HG02798 (cell line): ENCODE measurements around the gene MMP3.
A peak's percentile ranks its signal among the peaks of the same experiment; 100 is the strongest.
"Not testable (repeated sequence)": the region's sequence is repeated elsewhere in the genome, so short reads cannot be mapped to it uniquely, and the experiment has no call there.

ENCODE experiments used
- ATAC-seq: cut with Tn5 transposase; IDR thresholded peaks from one replicate; pipeline ENCODE4 v1.9.1; 2021; ENCODE audit warnings: mild to moderate bottlenecking; ENCODE audit not compliant: unreplicated experiment, poor library complexity

Gene MMP3

GRCh38 chr11:102843489-102843888 lies at the start of gene MMP3:
Gene MMP3 (minus strand): TSS chr11:102843609. CDS start chr11:102843546, 63 bp downstream.
- no peak for ATAC-seq

GRCh38 chr11:102891736-102892135 lies 48.3 kb upstream of the MMP3 start:
- ATAC-seq: no peak

GRCh38 chr11:102886999-102887398 lies 43.6 kb upstream of the MMP3 start:
- ATAC-seq: no peak

- no peak for ATAC-seq
Observed at GRCh38 chr11:102883141-102883540, 39.7 kb upstream of the MMP3 start.

GRCh38 chr11:102882389-102883024 lies 39.1 kb upstream of the MMP3 start:
- peak; percentile 86 for ATAC-seq

- ATAC-seq: no peak
Observed at GRCh38 chr11:102879801-102880200, 36.4 kb upstream of the MMP3 start.

GRCh38 chr11:102878595-102878994 lies 35.2 kb upstream of the MMP3 start:
- ATAC-seq: no peak

- ATAC-seq: no peak
Observed at GRCh38 chr11:102874852-102875251, 31.4 kb upstream of the MMP3 start, which contains the start of gene MMP12. Gene MMP12 (minus strand): TSS chr11:102874982. CDS start chr11:102874937, 45 bp downstream.

- not testable (repeated sequence) for ATAC-seq
Observed at GRCh38 chr11:102869354-102869964, 26.1 kb upstream of the MMP3 start.

- no peak for ATAC-seq
Observed at GRCh38 chr11:102868339-102868738, 24.9 kb upstream of the MMP3 start.

- no peak for ATAC-seq
Observed at GRCh38 chr11:102864724-102865123, 21.3 kb upstream of the MMP3 start.

GRCh38 chr11:102853956-102854355 lies 10.5 kb upstream of the MMP3 start:
- no peak for ATAC-seq

GRCh38 chr11:102853055-102853454 lies 9.6 kb upstream of the MMP3 start:
- no peak for ATAC-seq

GRCh38 chr11:102850973-102851745 lies 7.8 kb upstream of the MMP3 start:
- no peak for ATAC-seq

GRCh38 chr11:102849311-102849710 lies 5.9 kb upstream of the MMP3 start:
- no peak for ATAC-seq

- no peak for ATAC-seq
Observed at GRCh38 chr11:102846292-102846691, 2.9 kb upstream of the MMP3 start.

GRCh38 chr11:102842930-102843329 lies 479 bp downstream of the MMP3 start:
- no peak for ATAC-seq

GRCh38 chr11:102840018-102840417 lies 3.4 kb downstream of the MMP3 start:
- ATAC-seq: no peak

GRCh38 chr11:102837646-102838045 lies 5.8 kb downstream of the MMP3 start:
- no peak for ATAC-seq

GRCh38 chr11:102837156-102837555 lies 6.3 kb downstream of the MMP3 start:
- ATAC-seq: no peak

GRCh38 chr11:102836290-102836875 lies 7.0 kb downstream of the MMP3 start:
- no peak for ATAC-seq
